HCT116 (cell line): Measurements from ENCODE around the gene DHRS9.
"Not testable (repeated sequence)": the region's sequence is repeated elsewhere in the genome, so short reads cannot be mapped to it uniquely, and the experiment has no call there.

Experiments used
- RAD21 ChIP-seq: IDR thresholded peaks from 2 replicates; pipeline ENCODE4 v1.6.1; 2012; ENCODE audit warnings: low read depth, mild to moderate bottlenecking
- TF ChIP-seq, protein P1 (sequence below), 3 experiments: fragments of 200-600 bp in 1 of 3; sonication (generic) in 1 of 3; IDR thresholded peaks in 2 of 3; conservative IDR thresholded peaks in 1 of 3; 2 replicates each; pipeline ENCODE4 v1.5.1; 2012 to 2017; ENCODE audit warnings: low read depth in 2 of 3, low read length in 2 of 3, antibody characterized with exemption in 1 of 3, borderline replicate concordance in 1 of 3, control low read depth in 1 of 3, mild to moderate bottlenecking in 1 of 3, mixed read lengths in 1 of 3, mixed run types in 1 of 3, moderate library complexity in 1 of 3; ENCODE audit not compliant: insufficient read depth in 1 of 3

DNA sequence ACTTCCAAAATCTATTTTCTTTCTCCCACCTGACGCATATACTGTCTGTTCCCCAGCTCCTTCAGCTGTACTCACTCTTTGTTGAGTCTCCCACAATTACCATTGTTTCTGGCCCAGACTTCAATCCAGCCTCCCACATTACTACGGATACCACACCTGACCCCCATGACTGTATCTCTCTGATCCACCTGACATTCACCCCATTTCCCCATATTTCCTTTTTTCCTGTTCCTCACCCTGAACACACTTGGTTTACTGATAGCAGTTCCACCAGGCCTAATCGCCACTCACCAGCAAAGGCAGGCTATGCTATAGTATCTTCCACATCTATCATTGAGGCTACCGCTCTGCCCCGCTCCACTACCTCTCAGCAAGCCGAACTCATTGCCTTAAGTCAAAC is 64.9 kb downstream of the DHRS9 start:
- TF ChIP-seq, protein P1, sequence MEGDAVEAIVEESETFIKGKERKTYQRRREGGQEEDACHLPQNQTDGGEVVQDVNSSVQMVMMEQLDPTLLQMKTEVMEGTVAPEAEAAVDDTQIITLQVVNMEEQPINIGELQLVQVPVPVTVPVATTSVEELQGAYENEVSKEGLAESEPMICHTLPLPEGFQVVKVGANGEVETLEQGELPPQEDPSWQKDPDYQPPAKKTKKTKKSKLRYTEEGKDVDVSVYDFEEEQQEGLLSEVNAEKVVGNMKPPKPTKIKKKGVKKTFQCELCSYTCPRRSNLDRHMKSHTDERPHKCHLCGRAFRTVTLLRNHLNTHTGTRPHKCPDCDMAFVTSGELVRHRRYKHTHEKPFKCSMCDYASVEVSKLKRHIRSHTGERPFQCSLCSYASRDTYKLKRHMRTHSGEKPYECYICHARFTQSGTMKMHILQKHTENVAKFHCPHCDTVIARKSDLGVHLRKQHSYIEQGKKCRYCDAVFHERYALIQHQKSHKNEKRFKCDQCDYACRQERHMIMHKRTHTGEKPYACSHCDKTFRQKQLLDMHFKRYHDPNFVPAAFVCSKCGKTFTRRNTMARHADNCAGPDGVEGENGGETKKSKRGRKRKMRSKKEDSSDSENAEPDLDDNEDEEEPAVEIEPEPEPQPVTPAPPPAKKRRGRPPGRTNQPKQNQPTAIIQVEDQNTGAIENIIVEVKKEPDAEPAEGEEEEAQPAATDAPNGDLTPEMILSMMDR (IDR thresholded peaks at IDR 0.05 in 2 of 3, conservative IDR thresholded peaks at IDR 0.05 in 1 of 3; ENCODE audit: borderline replicate concordance in 1 of 3, insufficient read depth in 1 of 3, low read depth in 2 of 3, low read length in 2 of 3), result not testable (repeated sequence)
- not testable (repeated sequence) for TF ChIP-seq RAD21
